Immature natural killer cell (primary cell): Measurements from ENCODE around the gene ST6GALNAC5. TPM values are rescaled to one million over a fixed set of nuclear protein-coding genes. Genes with fewer than 3 reads are reported as not detected.
"Not testable (repeated sequence)": the region's sequence is repeated elsewhere in the genome, so short reads cannot be mapped to it uniquely, and the experiment has no call there.

Experiments
- DNase-seq, 3 donors: peaks; one replicate each; pipeline ENCODE4 v3.0.0; 2022; ENCODE audit warnings: mixed read lengths in 1 of 3
- H3K27ac Mint-ChIP-seq, 6 donors: one replicate each; pipeline ENCODE4 v1.8.0; 2020; ENCODE audit warnings: mixed read lengths in 6 of 6, mild to moderate bottlenecking in 5 of 6, inconsistent platforms in 4 of 6, moderate library complexity in 3 of 6
- H3K27me3 Mint-ChIP-seq, 3 donors: one replicate each; pipeline ENCODE4 v1.8.0; 2020 to 2021; ENCODE audit warnings: low read depth in 3 of 3, mild to moderate bottlenecking in 3 of 3, mixed read lengths in 3 of 3, moderate library complexity in 3 of 3, inconsistent platforms in 1 of 3
- H3K36me3 Mint-ChIP-seq, 3 donors: one replicate each; pipeline ENCODE4 v1.8.0; 2020; ENCODE audit warnings: mixed read lengths in 3 of 3, inconsistent platforms in 2 of 3, mild to moderate bottlenecking in 2 of 3
- H3K4me1 Mint-ChIP-seq, 2 donors: one replicate each; pipeline ENCODE4 v1.8.0; 2020; ENCODE audit warnings: inconsistent platforms in 2 of 2, mild to moderate bottlenecking in 2 of 2, mixed read lengths in 2 of 2, moderate library complexity in 1 of 2
- H3K4me3 Mint-ChIP-seq, 5 donors: one replicate each; pipeline ENCODE4 v1.8.0; 2020; ENCODE audit warnings: mild to moderate bottlenecking in 5 of 5, mixed read lengths in 5 of 5, inconsistent platforms in 3 of 5, moderate library complexity in 3 of 5
- H3K9me3 Mint-ChIP-seq, 6 donors: one replicate each; pipeline ENCODE4 v1.8.0; 2020; ENCODE audit warnings: mild to moderate bottlenecking in 6 of 6, mixed read lengths in 6 of 6, inconsistent platforms in 4 of 6, moderate library complexity in 3 of 6
- polyA plus RNA-seq, 3 donors: library from polyadenylated mRNA; unstranded; fragments of 300-500 nt; fragmentation: Illumina TruSeq; gene quantifications; one replicate each; pipeline ENCODE4 v1.2.3, GENCODE V29; 2021

Gene ST6GALNAC5
- polyA plus RNA-seq, 3 donors from 2014 or later: not detected

GRCh38 chr1:76955652-76956051 lies 88.4 kb downstream of the ST6GALNAC5 start:
- Mint-ChIP-seq H3K4me1 (no peaks in the 10 kb centered on the region), H3K27me3 (peaks cover 0 to 4% (median 0%) of the 10 kb centered on the region in 3 donors), H3K9me3 (peaks cover 0 to 4% (median 0%) of the 10 kb centered on the region in 6 donors), H3K27ac (no peak overlapping the region), H3K4me3 (no peak overlapping the region), H3K36me3 (no peaks in the 10 kb centered on the region)
- no peak for DNase-seq

GRCh38 chr1:76957961-76958360 lies 90.7 kb downstream of the ST6GALNAC5 start:
- H3K9me3 Mint-ChIP-seq: peaks cover 0 to 4% (median 0%) of the 10 kb centered on the region in 6 donors
- H3K4me3 Mint-ChIP-seq: no peak overlapping the region
- H3K27me3 Mint-ChIP-seq: peaks cover 0 to 5% (median 4%) of the 10 kb centered on the region in 3 donors
- no peaks in the 10 kb centered on the region for H3K4me1 Mint-ChIP-seq
- no peaks in the 10 kb centered on the region for H3K36me3 Mint-ChIP-seq
- H3K27ac Mint-ChIP-seq: no peak overlapping the region
- no peak for DNase-seq

GRCh38 chr1:76958828-76959227 lies 91.5 kb downstream of the ST6GALNAC5 start:
- H3K36me3 Mint-ChIP-seq: no peaks in the 10 kb centered on the region
- no peak overlapping the region for H3K4me3 Mint-ChIP-seq
- H3K27ac Mint-ChIP-seq: no peak overlapping the region
- peaks cover 0 to 4% (median 0%) of the 10 kb centered on the region in 6 donors for H3K9me3 Mint-ChIP-seq
- no peak for DNase-seq
- peaks cover 0 to 5% (median 4%) of the 10 kb centered on the region in 3 donors for H3K27me3 Mint-ChIP-seq
- H3K4me1 Mint-ChIP-seq: no peaks in the 10 kb centered on the region

GRCh38 chr1:76959556-76959955 lies 92.3 kb downstream of the ST6GALNAC5 start:
- H3K9me3 Mint-ChIP-seq: peaks cover 0 to 4% (median 0%) of the 10 kb centered on the region in 6 donors
- no peak overlapping the region for H3K27ac Mint-ChIP-seq
- no peaks in the 10 kb centered on the region for H3K36me3 Mint-ChIP-seq
- no peaks in the 10 kb centered on the region for H3K4me1 Mint-ChIP-seq
- H3K4me3 Mint-ChIP-seq: no peak overlapping the region
- H3K27me3 Mint-ChIP-seq: peaks cover 0 to 4% (median 2%) of the 10 kb centered on the region in 3 donors
- DNase-seq: no peak

GRCh38 chr1:76961181-76961819 lies 94.0 kb downstream of the ST6GALNAC5 start:
- Mint-ChIP-seq H3K4me3 (no peak overlapping the region), H3K27me3 (peaks cover 0 to 7% (median 2%) of the 10 kb centered on the region in 3 donors), H3K36me3 (no peaks in the 10 kb centered on the region), H3K9me3 (peaks cover 0 to 7% (median 2%) of the 10 kb centered on the region in 6 donors), H3K27ac (no peak overlapping the region), H3K4me1 (no peaks in the 10 kb centered on the region)
- no peak for DNase-seq

GRCh38 chr1:76961820-76962207 lies 94.5 kb downstream of the ST6GALNAC5 start:
- Mint-ChIP-seq H3K4me3 (no peak overlapping the region), H3K36me3 (no peaks in the 10 kb centered on the region)
- no peak for DNase-seq

GRCh38 chr1:76981267-76981666 lies 114.0 kb downstream of the ST6GALNAC5 start:
- not testable (repeated sequence) for H3K4me1 Mint-ChIP-seq, H3K27ac Mint-ChIP-seq, DNase-seq, H3K4me3 Mint-ChIP-seq, H3K36me3 Mint-ChIP-seq
- Mint-ChIP-seq H3K9me3 (peaks cover 4 to 15% (median 10%) of the 10 kb centered on the region in 6 donors), H3K27me3 (peaks cover 0 to 12% (median 5%) of the 10 kb centered on the region in 3 donors)

More at GRCh38 chr1:76961820-76962207, 94.5 kb downstream of the ST6GALNAC5 start:
- peaks cover 0 to 7% (median 2%) of the 10 kb centered on the region in 6 donors for H3K9me3 Mint-ChIP-seq
- no peaks in the 10 kb centered on the region for H3K4me1 Mint-ChIP-seq
- H3K27ac Mint-ChIP-seq: no peak overlapping the region
- peaks cover 0 to 7% (median 2%) of the 10 kb centered on the region in 3 donors for H3K27me3 Mint-ChIP-seq

- no peak for DNase-seq
- no peak overlapping the region for H3K27ac Mint-ChIP-seq
- peaks cover 0 to 3% (median under 1%) of the 10 kb centered on the region in 6 donors for H3K9me3 Mint-ChIP-seq
- no peaks in the 10 kb centered on the region for H3K4me1 Mint-ChIP-seq
- H3K27me3 Mint-ChIP-seq: peaks cover 0 to 7% (median 6%) of the 10 kb centered on the region in 3 donors
- no peak overlapping the region for H3K4me3 Mint-ChIP-seq
- no peaks in the 10 kb centered on the region for H3K36me3 Mint-ChIP-seq
Measured at GRCh38 chr1:76989976-76990375, 122.7 kb downstream of the ST6GALNAC5 start.

- H3K36me3 Mint-ChIP-seq: no peaks in the 10 kb centered on the region
- H3K27ac Mint-ChIP-seq: no peak overlapping the region
- H3K27me3 Mint-ChIP-seq: peaks cover 0 to 8% (median 4%) of the 10 kb centered on the region in 3 donors
- DNase-seq: no peak
- H3K4me1 Mint-ChIP-seq: no peaks in the 10 kb centered on the region
- peaks cover 0 to 2% (median 0%) of the 10 kb centered on the region in 6 donors for H3K9me3 Mint-ChIP-seq
- no peak overlapping the region for H3K4me3 Mint-ChIP-seq
Measured at GRCh38 chr1:76993036-76993435, 125.8 kb downstream of the ST6GALNAC5 start.

- Mint-ChIP-seq H3K9me3 (peaks cover 0 to 6% (median under 1%) of the 10 kb centered on the region in 6 donors), H3K27me3 (peaks cover 0 to 2% (median 1%) of the 10 kb centered on the region in 3 donors), H3K27ac (no peak overlapping the region), H3K4me3 (no peak overlapping the region), H3K36me3 (no peaks in the 10 kb centered on the region), H3K4me1 (no peaks in the 10 kb centered on the region)
- DNase-seq: no peak
Measured at GRCh38 chr1:76998582-76999223, 131.4 kb downstream of the ST6GALNAC5 start.

- Mint-ChIP-seq H3K36me3 (no peaks in the 10 kb centered on the region), H3K9me3 (peaks cover 0 to 4% (median 0%) of the 10 kb centered on the region in 6 donors), H3K27me3 (peaks cover 1 to 2% (median 2%) of the 10 kb centered on the region in 3 donors), H3K27ac (no peak overlapping the region), H3K4me1 (no peaks in the 10 kb centered on the region), H3K4me3 (no peak overlapping the region)
- no peak for DNase-seq
Measured at GRCh38 chr1:77007675-77008074, 140.4 kb downstream of the ST6GALNAC5 start.

GRCh38 chr1:77010937-77011336 lies 143.7 kb downstream of the ST6GALNAC5 start:
- H3K36me3 Mint-ChIP-seq: no peaks in the 10 kb centered on the region
- no peak overlapping the region for H3K4me3 Mint-ChIP-seq
- H3K9me3 Mint-ChIP-seq: peaks cover 0 to 2% (median 0%) of the 10 kb centered on the region in 6 donors
- peaks cover 1 to 4% (median 2%) of the 10 kb centered on the region in 3 donors for H3K27me3 Mint-ChIP-seq
- no peaks in the 10 kb centered on the region for H3K4me1 Mint-ChIP-seq
- DNase-seq: no peak
- no peak overlapping the region for H3K27ac Mint-ChIP-seq

- Mint-ChIP-seq H3K27ac (no peak overlapping the region), H3K36me3 (no peaks in the 10 kb centered on the region), H3K9me3 (no peaks in the 10 kb centered on the region), H3K4me3 (no peak overlapping the region), H3K27me3 (peaks cover under 1 to 4% (median 1%) of the 10 kb centered on the region in 3 donors), H3K4me1 (no peaks in the 10 kb centered on the region)
- no peak for DNase-seq
Measured at GRCh38 chr1:77012066-77012465, 144.8 kb downstream of the ST6GALNAC5 start.

- Mint-ChIP-seq H3K4me3 (no peak overlapping the region), H3K27me3 (peaks cover 0 to 4% (median 2%) of the 10 kb centered on the region in 3 donors), H3K9me3 (no peaks in the 10 kb centered on the region), H3K27ac (no peak overlapping the region), H3K4me1 (no peaks in the 10 kb centered on the region), H3K36me3 (no peaks in the 10 kb centered on the region)
- no peak for DNase-seq
Measured at GRCh38 chr1:77014073-77014788, 147.0 kb downstream of the ST6GALNAC5 start.
